GM19043 (cell line): Measurements from ENCODE around the gene SDR42E1.
"Not testable (repeated sequence)": the region's sequence is repeated elsewhere in the genome, so short reads cannot be mapped to it uniquely, and the experiment has no call there.

ENCODE experiments used
- ATAC-seq: cut with Tn5 transposase; IDR thresholded peaks from one replicate; pipeline ENCODE4 v1.9.1; 2021; ENCODE audit warnings: low read depth; ENCODE audit not compliant: unreplicated experiment

Gene SDR42E1

DNA sequence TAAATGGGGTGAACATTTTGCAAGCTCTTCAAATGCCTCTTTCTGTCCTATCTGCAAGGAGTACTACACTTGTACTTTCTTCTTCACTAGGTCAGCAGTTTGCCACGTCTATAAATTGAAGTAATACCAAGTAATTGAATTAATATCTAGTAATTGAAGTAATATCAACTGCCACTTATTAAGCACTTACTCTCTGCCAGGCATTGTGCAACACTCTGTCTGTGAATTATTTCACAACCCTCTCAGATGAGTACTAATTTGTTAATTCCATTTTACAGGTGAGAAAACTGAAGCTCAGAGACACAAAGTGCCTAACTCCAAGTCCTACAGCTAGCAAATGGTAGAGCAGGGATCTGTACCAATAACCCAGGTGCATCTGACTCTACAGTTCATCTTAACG is 4.1 kb downstream of the SDR42E1 start:
- no peak for ATAC-seq

DNA sequence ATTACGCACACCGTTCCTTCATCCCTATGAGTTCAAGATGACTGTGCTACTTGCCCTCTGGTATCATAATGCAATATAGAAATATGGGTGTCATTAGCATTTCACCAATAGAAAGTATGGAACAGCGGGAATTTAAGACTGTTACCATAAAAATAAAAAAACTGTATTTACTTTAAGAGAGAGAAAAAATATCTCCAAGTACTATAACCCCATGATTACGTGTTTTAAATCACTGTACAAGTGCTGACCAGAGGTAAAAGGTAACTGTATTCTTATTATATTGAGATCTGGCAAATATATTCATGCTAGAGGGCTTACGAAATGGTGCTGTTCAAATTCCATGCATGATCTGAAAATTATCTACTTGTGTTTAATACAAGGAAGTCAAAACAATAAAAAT is 5.2 kb downstream of the SDR42E1 start:
- no peak for ATAC-seq

DNA sequence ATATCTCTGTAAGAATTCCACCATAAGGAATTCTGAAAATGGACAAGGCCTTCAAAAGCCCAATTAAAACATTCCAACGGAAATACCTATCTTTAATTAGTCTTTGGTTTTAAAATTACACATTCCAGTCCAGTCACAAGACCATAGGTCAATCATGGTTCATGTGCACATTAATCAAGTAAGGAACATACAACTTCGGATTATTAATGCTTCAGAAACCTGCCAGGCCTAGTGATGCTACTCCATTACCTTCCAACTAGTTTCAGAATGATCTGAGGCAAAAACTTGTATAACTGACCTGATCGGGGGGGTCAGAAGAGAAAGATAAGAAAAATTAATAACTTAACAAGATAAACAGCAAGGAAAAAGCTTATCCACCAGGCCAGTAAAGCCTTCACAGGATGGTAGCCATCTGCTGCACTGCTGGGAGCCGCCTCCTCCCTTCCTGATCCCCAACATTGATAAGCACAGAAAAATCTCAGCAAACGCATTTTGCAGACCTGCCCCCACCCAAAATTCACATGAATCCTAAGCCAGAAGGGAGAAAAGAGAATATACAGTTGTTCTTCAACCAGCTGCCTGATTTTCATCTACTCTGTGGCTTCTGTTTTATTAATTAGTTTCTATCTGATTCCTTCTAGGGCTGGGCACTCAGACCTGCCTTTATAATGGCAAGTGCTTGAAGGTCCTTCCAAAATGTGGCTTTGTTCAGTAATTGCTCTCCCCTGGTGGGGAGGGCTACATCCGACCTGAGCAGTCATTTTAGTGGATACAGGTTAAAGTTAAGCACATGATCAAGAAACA is 6.0 kb downstream of the SDR42E1 start:
- ATAC-seq, result no peak

DNA sequence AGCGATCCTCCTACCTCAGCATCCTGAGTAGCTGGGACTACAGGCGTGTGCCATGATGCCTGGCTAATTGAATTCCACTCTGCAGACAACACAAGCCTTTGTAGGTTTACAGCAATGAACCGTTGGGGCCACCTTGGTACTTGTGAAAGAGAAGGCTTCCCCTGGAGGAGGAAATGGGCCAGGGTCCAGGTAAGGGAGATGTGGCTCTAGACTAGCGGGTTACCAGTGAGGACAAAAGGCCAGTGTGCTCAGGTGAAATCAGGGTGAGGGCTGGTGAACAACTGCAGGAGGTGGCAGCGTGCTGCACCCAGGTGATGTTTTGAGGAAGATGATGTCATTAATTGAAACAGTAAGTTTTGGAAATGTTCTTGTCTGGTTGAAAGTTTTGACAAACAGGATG is 6.7 kb downstream of the SDR42E1 start:
- ATAC-seq, result no peak

GRCh38 chr16:82002831-82003230 is 8.4 kb downstream of the SDR42E1 start:
- no peak for ATAC-seq

GRCh38 chr16:81997738-81998137 is 13.5 kb downstream of the SDR42E1 start:
- ATAC-seq, result no peak

DNA sequence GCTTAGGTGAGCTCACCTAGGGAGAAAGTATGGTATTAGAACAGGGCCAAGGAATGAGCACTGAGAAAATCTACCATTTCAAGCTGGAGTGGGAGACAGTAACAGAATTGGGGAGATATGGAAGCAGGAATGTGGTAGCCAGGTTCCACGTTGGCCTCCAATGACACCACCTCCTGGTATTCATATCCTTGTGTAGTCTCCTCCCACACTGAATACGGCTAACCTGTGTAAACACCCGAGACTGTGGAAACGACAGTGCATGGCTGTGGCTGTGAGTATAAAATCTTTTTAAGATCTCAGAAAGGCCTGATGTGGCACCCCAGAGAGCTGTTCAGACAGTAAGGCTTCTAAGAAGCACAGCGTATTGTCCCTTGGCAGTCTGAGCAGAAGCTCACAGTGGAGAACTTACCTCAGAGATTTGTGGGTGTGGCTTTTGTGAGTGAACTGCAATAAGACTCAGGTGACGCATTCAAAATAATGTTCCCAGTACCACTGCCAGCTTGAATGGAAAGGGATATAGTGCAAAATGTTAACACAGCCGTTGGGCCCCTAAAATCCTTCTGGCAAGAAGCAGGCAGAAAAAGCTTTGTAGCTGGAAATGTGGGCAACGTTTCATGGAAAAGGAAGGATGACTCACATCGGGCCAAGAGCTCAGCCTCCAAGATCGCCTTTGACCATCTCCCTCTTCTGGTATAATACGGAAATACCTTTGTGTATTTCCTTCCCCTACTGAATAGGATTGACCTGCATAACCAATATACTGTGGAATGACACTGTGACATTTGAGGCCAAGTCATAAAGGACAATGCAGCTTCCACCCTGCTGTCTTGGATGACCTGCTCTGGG is 14.4 kb downstream of the SDR42E1 start:
- ATAC-seq, result no peak

GRCh38 chr16:81995651-81996050 is 15.6 kb downstream of the SDR42E1 start:
- no peak for ATAC-seq

DNA sequence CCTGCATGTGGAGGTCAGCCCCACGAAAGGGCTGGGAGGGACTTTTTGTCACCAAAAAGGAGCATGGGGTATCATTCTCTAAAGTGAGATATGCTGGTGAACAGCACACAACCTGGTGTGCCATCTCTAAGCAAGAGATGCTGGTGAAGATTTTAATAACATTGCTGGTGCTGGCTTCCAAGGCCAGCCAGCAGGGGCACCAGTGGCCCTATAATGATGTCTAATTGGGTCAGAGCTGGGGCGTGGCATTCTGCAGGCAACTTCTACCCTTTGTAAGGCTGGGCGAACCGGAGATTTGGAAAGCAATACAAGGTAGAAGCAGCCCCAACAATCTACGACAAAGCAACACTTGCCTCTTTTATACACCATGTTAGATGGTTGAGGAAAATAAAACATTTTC is 16.8 kb downstream of the SDR42E1 start:
- ATAC-seq, result no peak

DNA sequence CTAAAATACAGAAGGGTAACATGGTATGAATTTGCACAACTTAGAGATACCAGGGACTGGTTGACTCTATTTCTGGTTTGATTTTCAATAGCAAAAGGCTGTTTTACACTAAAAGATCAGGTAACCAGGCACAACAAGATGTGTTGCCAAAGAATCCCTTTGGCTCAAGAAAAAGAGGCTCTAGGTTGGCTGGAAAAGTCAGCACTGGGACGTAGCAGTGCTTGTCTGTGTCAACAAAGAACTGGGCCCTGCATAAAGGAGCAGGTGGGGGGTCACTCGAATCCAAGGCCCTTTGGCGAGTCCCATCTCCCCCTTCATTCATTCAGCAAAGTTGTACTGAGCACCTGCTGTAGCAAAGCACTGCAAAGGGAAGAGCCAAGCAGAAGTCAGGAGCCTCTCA is 18.4 kb downstream of the SDR42E1 start:
- no peak for ATAC-seq

- no peak for ATAC-seq
These were observed 23.6 kb downstream of the SDR42E1 start for GRCh38 chr16:81987706-81988105.

GRCh38 chr16:81987121-81987520 is 24.1 kb downstream of the SDR42E1 start:
- no peak for ATAC-seq

GRCh38 chr16:81977335-81977942 is 33.8 kb downstream of the SDR42E1 start:
- ATAC-seq, result not testable (repeated sequence)

- no peak for ATAC-seq
These were observed 35.6 kb downstream of the SDR42E1 start for GRCh38 chr16:81975637-81976036.

DNA sequence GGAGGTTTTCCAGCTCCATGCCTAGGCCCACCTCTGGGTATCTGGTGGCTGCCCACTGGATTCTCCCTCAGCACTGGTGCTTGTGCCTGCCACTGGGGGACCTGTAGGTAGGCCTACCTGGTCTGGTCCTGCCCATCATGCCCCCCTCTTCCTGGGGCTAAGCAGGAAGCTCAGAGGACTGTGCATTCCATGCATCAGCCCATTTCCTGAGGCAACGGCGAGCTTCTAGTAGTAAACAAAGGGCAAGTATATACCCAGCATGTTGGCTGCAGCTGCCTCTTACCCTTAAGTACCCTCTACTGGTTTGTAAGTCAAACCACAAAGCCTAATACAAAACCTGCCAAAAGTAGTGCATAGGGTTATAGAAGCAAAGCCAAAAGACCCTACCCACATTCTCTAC is 37.5 kb downstream of the SDR42E1 start:
- ATAC-seq, result no peak

GRCh38 chr16:81971853-81972252 is 39.4 kb downstream of the SDR42E1 start:
- no peak for ATAC-seq

- no peak for ATAC-seq
These were observed 43.9 kb downstream of the SDR42E1 start for GRCh38 chr16:81967358-81967757.

- no peak for ATAC-seq
These were observed 46.5 kb downstream of the SDR42E1 start for GRCh38 chr16:81964808-81965207.

- no peak for ATAC-seq
These were observed 54.9 kb downstream of the SDR42E1 start for GRCh38 chr16:81956213-81956948.

GRCh38 chr16:81951564-81951963 is 59.7 kb downstream of the SDR42E1 start:
- no peak for ATAC-seq

DNA sequence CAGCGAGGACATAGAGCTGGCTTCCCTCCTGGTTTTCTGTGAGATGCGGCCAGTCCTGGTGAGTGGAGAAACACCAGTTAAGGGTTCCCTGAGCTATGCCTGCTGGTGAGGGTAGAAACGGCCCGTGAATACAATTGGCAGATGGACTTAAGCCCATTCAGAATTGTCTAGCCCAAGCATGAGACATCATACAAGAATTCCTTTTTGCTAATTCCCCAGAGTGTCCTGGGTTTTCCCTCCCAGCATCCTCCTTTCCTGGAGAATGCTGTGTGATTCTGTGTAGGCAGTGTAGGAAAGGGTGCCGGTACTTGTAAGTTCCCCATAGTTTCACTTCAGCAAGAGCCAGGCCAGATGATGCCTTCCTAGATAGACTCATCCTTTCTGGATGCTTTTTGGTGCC is 65.1 kb downstream of the SDR42E1 start:
- no peak for ATAC-seq
